ENCODE data around the gene TMEM171. TPM values are rescaled to one million over a fixed set of nuclear protein-coding genes. Genes with fewer than 3 reads are reported as not detected.

Gene TMEM171
- total and polyA plus RNA-seq, 2 of the 4 experiments (the other 2 are of a cell fraction): 3.0 to 5.1 TPM

- Histone ChIP-seq H4K20me1 (ENCODE audit: insufficient read depth, low read length) (no peaks in the 10 kb centered on the region), H2AK5ac (ENCODE audit: low read depth, low read length) (no peak overlapping the region), H3K4me1 (ENCODE audit: control insufficient read depth, insufficient read depth, low read length) (peaks cover 6% of the 10 kb centered on the region), H4K8ac (ENCODE audit: low read depth in 2 of 2, low read length in 2 of 2) (no peak overlapping the region), H2AFZ (replicated peaks; ENCODE audit: low read length, poor library complexity) (no peak overlapping the region), H4K5ac (ENCODE audit: low read depth, low read length) (no peak overlapping the region), H2BK20ac (ENCODE audit: low read depth, low read length) (no peak overlapping the region), H3K14ac (replicated peaks; ENCODE audit: low read depth, low read length) (no peak overlapping the region), H2BK120ac (ENCODE audit: low read depth, low read length) (no peak overlapping the region), H3K18ac (ENCODE audit: low read depth, low read length) (no peak overlapping the region), H3K4me2 (ENCODE audit: low read depth, low read length) (no peak overlapping the region), H3K9me1 (ENCODE audit: insufficient read depth, low read length) (peaks cover 5% of the 10 kb centered on the region; the same call in 1 of the 2 replicates), H3K79me1 (ENCODE audit: low read depth in 1 of 2, low read length in 2 of 2) (no peaks in the 10 kb centered on the region), H4K91ac (ENCODE audit: insufficient read depth, low read depth, low read length) (no peak overlapping the region), H2BK15ac (ENCODE audit: low read depth, low read length) (no peak overlapping the region), H3K27ac (ENCODE audit: insufficient read depth, low read length) (no peak overlapping the region), H3K9me3 (ENCODE audit: control insufficient read depth, insufficient read depth, low read length) (no peaks in the 10 kb centered on the region), H3K23ac (ENCODE audit: low read depth, low read length) (no peak overlapping the region), H3K9ac (ENCODE audit: low read depth, low read length) (no peak overlapping the region), H3K27me3 (ENCODE audit: control insufficient read depth, insufficient read depth, low read length) (peaks cover 2% of the 10 kb centered on the region; the same call in 1 of the 2 replicates), H3K56ac (ENCODE audit: extremely low read depth, insufficient read depth, low read length) (no peak overlapping the region), H2BK5ac (ENCODE audit: low read depth, low read length, poor library complexity, severe bottlenecking) (no peak overlapping the region), H2AK9ac (replicated peaks; ENCODE audit: low read depth, low read length, poor library complexity) (no peak overlapping the region), H3K4ac (ENCODE audit: low read depth, low read length) (no peak overlapping the region), H3K36me3 (ENCODE audit: control insufficient read depth, insufficient read depth, low read length) (no peaks in the 10 kb centered on the region), H3K4me3 (ENCODE audit: insufficient read depth, low read depth, low read length) (no peak overlapping the region)
- no peak for DNase-seq
- intact Hi-C loops (cut with micrococcal nuclease) (no loop called here), in situ Hi-C loops (cut with MboI; ENCODE audit: low sequenced_read_pairs) (no loop called here), dilution Hi-C loops (cut with HindIII; ENCODE audit: low sequenced_read_pairs, unreplicated experiment) (no loop called here)
- ChIA-PET CTCF (no interaction called here), POLR2A (ENCODE audit: unreplicated experiment) (interaction anchor here (0.6 kb wide), 1 partner anchor 1325 kb away, joined by 4 read pairs; no protein-coding TSS in a partner anchor)
- TF ChIP-seq MAFK (IDR thresholded peaks at IDR 0.05; ENCODE audit: low read depth, low read length) (no peak), CEBPB (IDR thresholded peaks at IDR 0.05; ENCODE audit: low read depth, low read length) (no peak), RFX5 (IDR thresholded peaks at IDR 0.05; ENCODE audit: low read depth, low read length) (no peak), MAZ (IDR thresholded peaks at IDR 0.05; ENCODE audit: borderline replicate concordance, low read depth, low read length) (no peak), CTCF (conservative IDR thresholded peaks at IDR 0.05; ENCODE audit: low read depth, low read length) (no peak), RAD21 (IDR thresholded peaks at IDR 0.05; ENCODE audit: low read length) (no peak), SMC3 (IDR thresholded peaks at IDR 0.05; ENCODE audit: low read depth, low read length) (no peak), ELK1 (IDR thresholded peaks at IDR 0.05; ENCODE audit: borderline replicate concordance, low read depth, low read length) (no peak)
- no peak for ATAC-seq (ENCODE audit: low read depth)
- WGBS, 2 experiments (ENCODE audit: extremely low coverage in 2 of 2, insufficient read length in 1 of 2): no CpG with 5 or more reads among the region's 2 CpGs
- BruUV-seq (replicated peaks): no TSS peak
These were observed 12.4 kb downstream of the TMEM171 start for GRCh38 chr5:73132759-73133158.
